ENCODE results near the gene TMEM184B. TPM values are rescaled to one million over a fixed set of nuclear protein-coding genes. Genes with fewer than 3 reads are reported as not detected.
A peak's percentile ranks its signal among the peaks of the same experiment; 100 is the strongest.

Gene TMEM184B
- polyA plus RNA-seq, 1 experiment, result 36.8 TPM

DNA sequence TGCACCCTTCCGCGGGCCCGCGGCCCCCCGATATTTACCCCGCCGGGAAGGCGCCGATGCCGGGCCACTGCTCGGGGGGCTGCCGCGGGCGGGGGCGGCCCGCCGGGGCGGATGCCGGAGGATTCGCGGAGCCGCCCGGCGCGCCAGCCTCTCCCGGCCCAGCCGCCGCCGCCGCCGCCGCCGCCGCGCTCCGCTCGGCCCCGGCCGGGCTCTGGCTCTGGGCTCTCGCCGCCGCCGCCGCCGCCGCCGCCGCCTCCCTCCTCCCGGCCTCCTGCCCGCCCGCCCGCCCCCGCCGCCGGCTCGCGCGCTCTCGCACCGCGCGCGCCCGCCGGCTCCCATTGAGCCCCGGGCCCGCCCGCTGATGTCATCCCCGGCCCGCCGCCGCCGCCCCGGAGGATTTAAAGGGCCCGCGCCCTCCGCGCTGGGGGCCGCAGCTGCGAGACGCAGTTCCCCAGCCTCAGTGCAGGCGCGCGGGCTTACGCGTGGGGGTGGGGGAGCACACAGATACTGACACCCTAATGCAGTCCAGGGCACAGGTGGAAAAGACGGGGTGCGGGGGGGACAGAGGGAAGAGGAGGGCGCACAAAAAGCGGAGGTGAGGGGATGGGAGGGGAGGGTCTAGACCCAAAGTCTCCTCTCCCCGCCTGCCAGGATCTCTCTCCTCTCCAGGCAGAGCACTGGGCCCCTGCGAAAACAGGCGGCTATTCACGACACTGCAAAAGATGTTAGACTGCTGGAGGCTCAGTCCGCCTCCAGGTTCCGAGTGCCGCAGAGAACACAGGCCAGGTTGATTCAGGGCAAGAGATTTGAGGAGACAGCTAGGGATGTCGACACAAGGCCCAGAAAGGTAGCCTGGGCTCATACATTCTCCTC is 44.5 kb upstream of the TMEM184B start, which contains the start of gene CSNK1E:
Gene CSNK1E (minus strand): TSS at position 312 of the 873 bp plus-strand sequence. CDS start 3,276 bp downstream, outside the sequence.
- Histone ChIP-seq H3K27me3 (ENCODE audit: control insufficient read depth, insufficient read depth, low read length) (no peaks in the 10 kb centered on the region), H3K4me3 (ENCODE audit: low read depth, low read length) (peak within 1 kb of the TSS; percentile 79), H3K9me3 (ENCODE audit: control insufficient read depth, insufficient read depth, low read length) (no peaks in the 10 kb centered on the region; the same call in 1 of the 2 replicates), H3K27ac (ENCODE audit: low read depth, low read length) (peak within 1 kb of the TSS; percentile 97)
- ChIA-PET CTCF (no interaction called here), POLR2A (no interaction called here)
- no peak for DNase-seq (ENCODE audit: low read depth, low spot score)
- TF ChIP-seq, protein P1, sequence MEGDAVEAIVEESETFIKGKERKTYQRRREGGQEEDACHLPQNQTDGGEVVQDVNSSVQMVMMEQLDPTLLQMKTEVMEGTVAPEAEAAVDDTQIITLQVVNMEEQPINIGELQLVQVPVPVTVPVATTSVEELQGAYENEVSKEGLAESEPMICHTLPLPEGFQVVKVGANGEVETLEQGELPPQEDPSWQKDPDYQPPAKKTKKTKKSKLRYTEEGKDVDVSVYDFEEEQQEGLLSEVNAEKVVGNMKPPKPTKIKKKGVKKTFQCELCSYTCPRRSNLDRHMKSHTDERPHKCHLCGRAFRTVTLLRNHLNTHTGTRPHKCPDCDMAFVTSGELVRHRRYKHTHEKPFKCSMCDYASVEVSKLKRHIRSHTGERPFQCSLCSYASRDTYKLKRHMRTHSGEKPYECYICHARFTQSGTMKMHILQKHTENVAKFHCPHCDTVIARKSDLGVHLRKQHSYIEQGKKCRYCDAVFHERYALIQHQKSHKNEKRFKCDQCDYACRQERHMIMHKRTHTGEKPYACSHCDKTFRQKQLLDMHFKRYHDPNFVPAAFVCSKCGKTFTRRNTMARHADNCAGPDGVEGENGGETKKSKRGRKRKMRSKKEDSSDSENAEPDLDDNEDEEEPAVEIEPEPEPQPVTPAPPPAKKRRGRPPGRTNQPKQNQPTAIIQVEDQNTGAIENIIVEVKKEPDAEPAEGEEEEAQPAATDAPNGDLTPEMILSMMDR (IDR thresholded peaks at IDR 0.05; ENCODE audit: low read depth, low read length), result no peak

DNA sequence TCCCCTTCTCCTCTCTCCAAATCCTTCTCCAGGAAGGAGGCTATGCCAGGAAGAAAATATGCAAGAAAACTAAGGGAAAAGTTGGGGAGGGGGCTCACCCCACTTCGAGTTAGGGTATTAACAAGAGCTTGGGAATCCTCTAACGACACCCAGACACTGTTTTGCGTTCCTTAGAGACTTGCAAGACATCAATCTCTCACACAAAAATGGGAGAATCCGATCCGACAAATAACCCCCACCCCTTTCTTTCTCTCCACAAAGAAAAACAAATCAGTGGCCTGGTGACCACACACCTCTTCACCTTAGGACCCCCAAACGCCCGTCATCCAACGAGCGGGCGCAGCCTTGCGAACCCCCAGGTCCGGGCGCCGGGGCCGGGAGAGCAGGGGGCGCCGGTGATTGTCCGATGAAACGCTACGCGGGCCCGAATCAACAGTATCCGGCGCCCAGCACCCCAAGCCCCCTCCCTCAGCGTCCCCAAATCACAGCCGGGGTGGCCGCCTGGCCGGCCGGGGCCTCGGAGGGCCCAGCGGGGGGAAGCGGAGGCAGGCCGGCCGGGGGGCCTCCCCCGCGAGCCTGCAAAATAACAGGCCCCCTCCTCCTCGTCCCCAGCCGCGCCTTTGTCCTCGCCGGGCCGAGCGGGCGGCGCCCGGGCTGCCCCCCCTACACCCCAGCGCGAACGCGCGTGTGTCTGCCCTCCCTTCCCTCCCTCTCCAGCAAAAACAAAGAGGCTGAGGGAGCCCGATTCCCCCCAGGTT is 43.7 kb upstream of the TMEM184B start:
- peak overlapping the region; percentile 79 for H3K4me3 ChIP-seq (ENCODE audit: low read depth, low read length)
- H3K9me3 ChIP-seq (ENCODE audit: control insufficient read depth, insufficient read depth, low read length), result no peaks in the 10 kb centered on the region; the same call in 1 of the 2 replicates
- POLR2A ChIA-PET, result no interaction called here
- H3K27ac ChIP-seq (ENCODE audit: low read depth, low read length), result peak overlapping the region; percentile 97
- no peaks in the 10 kb centered on the region for H3K27me3 ChIP-seq (ENCODE audit: control insufficient read depth, insufficient read depth, low read length)
- DNase-seq (ENCODE audit: low read depth, low spot score), result no peak
- CTCF ChIA-PET, result no interaction called here
- TF ChIP-seq, protein P1 (IDR thresholded peaks at IDR 0.05; ENCODE audit: low read depth, low read length), result no peak

DNA sequence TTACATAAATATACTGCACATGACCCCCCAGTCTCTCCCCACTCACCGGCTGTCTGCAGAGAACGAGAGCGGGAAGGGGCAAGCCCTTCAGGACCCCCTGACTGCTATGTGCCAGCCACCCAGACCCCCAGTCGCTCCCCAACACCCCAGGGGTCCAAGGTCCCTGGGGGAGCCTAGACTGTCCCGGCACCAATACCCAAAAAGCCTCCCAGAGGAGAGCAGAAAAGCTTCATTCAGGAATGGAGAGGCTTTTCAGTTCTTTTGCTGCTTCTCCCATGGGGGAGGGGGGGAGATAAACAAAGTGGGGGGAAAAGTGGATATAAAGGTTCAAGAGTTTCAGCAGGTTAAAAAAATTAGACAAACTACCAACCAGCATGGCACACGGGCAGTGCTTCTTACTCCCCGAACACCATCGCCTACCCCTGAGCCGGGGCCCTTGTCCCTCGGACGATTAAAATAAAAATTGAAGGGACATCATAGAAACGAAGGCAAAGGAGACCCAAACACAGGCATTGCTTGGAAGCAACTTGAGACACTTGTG is 43.1 kb upstream of the TMEM184B start:
- Histone ChIP-seq H3K27me3 (ENCODE audit: control insufficient read depth, insufficient read depth, low read length) (no peaks in the 10 kb centered on the region), H3K4me3 (ENCODE audit: low read depth, low read length) (peak overlapping the region; percentile 79), H3K9me3 (ENCODE audit: control insufficient read depth, insufficient read depth, low read length) (no peaks in the 10 kb centered on the region; the same call in 1 of the 2 replicates), H3K27ac (ENCODE audit: low read depth, low read length) (peak overlapping the region; percentile 97)
- no peak for DNase-seq (ENCODE audit: low read depth, low spot score)
- ChIA-PET CTCF (no interaction called here), POLR2A (interaction anchor here (0.6 to 1.5 kb wide), 3 partner anchors 12 to 26 kb away, joined by 4 to 8 read pairs (median 6); no protein-coding TSS in a partner anchor)
- TF ChIP-seq, protein P1 (IDR thresholded peaks at IDR 0.05; ENCODE audit: low read depth, low read length), result no peak

DNA sequence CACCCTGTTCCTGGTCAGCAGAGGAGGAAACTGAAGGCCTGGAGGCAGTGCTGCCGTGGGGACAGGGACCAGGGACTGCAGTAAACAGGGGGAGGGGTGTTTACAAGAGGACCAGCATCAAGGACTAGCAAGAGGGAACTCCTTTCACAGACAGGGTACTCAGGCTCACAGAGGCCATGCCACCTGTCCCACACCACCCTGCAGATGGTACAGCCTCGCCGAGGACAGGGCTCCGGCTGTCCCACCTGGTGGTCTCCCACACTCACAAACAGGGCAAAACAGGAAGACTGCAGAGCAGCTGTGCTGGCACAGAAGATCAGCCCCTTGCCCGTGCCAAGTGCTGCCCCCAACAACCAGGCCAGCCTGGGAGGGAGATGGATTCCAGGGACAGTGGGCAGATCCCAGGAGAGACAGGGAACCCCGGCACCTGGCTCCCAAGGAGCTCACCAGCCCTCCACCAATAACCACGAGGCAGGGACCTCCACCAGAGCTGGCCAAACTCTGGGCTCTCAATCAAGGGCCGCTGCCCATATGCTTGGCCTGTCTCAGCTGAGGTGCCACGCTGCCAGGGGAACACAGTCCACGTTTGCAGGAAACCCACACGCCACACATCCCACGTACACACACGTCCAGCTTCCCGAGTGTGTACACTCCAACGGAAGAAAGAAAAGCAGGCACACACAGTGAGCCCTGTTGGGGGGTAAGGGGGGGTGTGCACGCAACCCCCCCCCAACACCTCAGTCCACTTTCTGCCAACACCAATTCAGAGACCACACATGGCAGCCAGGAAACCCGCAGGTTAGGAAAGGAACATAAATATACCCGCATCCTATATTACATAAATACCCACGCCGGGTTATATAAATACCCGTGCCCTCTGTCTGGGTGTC is 42.4 kb upstream of the TMEM184B start:
- no peak for DNase-seq (ENCODE audit: low read depth, low spot score)

More for the DNA sequence above, 42.4 kb upstream of the TMEM184B start:
- POLR2A ChIA-PET, result interaction anchor here (0.6 to 1.5 kb wide), 3 partner anchors 13 to 25 kb away, joined by 4 to 8 read pairs (median 6); no protein-coding TSS in a partner anchor
- Histone ChIP-seq H3K27me3 (ENCODE audit: control insufficient read depth, insufficient read depth, low read length) (no peaks in the 10 kb centered on the region), H3K27ac (ENCODE audit: low read depth, low read length) (peak overlapping the region; percentile 97), H3K9me3 (ENCODE audit: control insufficient read depth, insufficient read depth, low read length) (no peaks in the 10 kb centered on the region; the same call in 1 of the 2 replicates), H3K4me3 (ENCODE audit: low read depth, low read length) (peak overlapping the region; percentile 79)
- CTCF ChIA-PET, result interaction anchor here (0.7 kb wide), 1 partner anchor 39 kb away, joined by 5 read pairs; no protein-coding TSS in a partner anchor
- TF ChIP-seq, protein P1 (IDR thresholded peaks at IDR 0.05; ENCODE audit: low read depth, low read length), result no peak
